HUES48 (cell line): ENCODE measurements around the gene GOSR2.

ENCODE experiments used
- H3K27ac ChIP-seq: one replicate; pipeline ENCODE4 v1.7.0; 2013; ENCODE audit warnings: low read depth, low read length, inconsistent platforms
- H3K27me3 ChIP-seq: 2 replicates; pipeline ENCODE4 v1.6.1; 2013; ENCODE audit warnings: mild to moderate bottlenecking, low read length; ENCODE audit not compliant: control insufficient read depth, insufficient read depth
- H3K36me3 ChIP-seq: 2 replicates; pipeline ENCODE4 v1.6.1; 2013; ENCODE audit warnings: low read length; ENCODE audit not compliant: control insufficient read depth, insufficient read depth
- H3K4me1 ChIP-seq: 2 replicates; pipeline ENCODE4 v1.6.1; 2013; ENCODE audit warnings: mild to moderate bottlenecking, low read length; ENCODE audit not compliant: control insufficient read depth, insufficient read depth
- H3K4me3 ChIP-seq: 2 replicates; pipeline ENCODE4 v1.5.1; 2013; ENCODE audit warnings: mild to moderate bottlenecking, low read depth, low read length
- H3K9ac ChIP-seq: 2 replicates; pipeline ENCODE4 v1.6.1; 2013; ENCODE audit warnings: mild to moderate bottlenecking, low read depth, low read length, moderate library complexity
- H3K9me3 ChIP-seq: 2 replicates; pipeline ENCODE4 v1.6.1; 2013; ENCODE audit warnings: low read length; ENCODE audit not compliant: control insufficient read depth, insufficient read depth

GOSR2 gene

DNA sequence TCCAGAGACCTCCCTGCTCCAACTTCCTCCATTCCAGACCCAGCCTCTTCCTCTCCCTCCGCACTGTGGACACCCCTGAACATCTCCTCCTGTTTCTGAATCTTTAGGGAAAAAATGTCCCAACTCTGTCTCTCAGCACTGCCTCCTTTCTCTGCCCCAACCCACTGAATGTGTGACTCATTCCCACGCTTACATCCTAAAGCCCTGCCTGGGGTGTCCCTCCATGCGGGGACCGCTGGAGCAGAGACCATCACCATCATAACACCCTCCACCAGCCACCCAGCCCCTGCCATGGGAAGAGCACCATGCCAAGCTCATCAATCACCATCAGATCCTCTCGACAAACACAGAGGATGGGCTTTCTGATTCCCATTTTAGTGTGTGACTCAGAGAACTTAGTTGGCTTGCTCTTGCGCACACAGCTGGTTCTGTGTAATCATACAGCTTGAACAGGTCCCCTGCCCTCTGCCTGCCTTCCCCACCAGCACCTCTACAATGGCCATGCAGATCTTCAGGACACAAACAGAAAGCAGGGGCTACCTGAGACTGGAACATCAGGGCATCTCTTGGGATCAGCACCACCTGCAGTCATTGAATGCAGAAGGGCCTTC is 45.4 kb downstream of the GOSR2 start:
- no peaks in the 10 kb centered on the region for H3K4me1 ChIP-seq
- no peaks in the 10 kb centered on the region for H3K36me3 ChIP-seq
- no peak overlapping the region for H3K9ac ChIP-seq
- no peaks in the 10 kb centered on the region for H3K9me3 ChIP-seq
- H3K27ac ChIP-seq = no peak overlapping the region
- no peaks in the 10 kb centered on the region for H3K27me3 ChIP-seq
- H3K4me3 ChIP-seq = no peak overlapping the region

DNA sequence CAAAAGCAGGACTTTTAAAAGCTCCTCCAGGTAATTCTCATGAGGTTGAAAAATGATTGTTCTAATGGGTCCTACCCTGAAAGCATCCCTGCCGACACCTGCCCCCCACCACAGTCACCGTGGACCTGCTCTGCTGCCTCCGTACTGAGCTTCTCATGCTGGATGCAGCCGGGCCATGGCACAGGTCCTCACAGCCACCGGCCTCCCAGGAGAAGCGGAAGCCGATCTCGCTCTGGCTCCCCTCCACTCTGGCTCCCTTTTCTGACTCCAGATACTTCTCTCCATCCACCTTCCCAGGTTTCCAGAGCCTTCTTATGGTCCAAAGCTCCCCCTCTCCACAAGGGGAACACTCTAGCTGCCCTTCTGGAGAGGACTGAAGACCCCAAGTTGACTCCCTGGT is 45.9 kb downstream of the GOSR2 start:
- H3K27me3 ChIP-seq = no peaks in the 10 kb centered on the region
- no peak overlapping the region for H3K4me3 ChIP-seq
- H3K27ac ChIP-seq = no peak overlapping the region
- H3K9me3 ChIP-seq = no peaks in the 10 kb centered on the region
- no peak overlapping the region for H3K9ac ChIP-seq
- H3K4me1 ChIP-seq = no peaks in the 10 kb centered on the region
- no peaks in the 10 kb centered on the region for H3K36me3 ChIP-seq

DNA sequence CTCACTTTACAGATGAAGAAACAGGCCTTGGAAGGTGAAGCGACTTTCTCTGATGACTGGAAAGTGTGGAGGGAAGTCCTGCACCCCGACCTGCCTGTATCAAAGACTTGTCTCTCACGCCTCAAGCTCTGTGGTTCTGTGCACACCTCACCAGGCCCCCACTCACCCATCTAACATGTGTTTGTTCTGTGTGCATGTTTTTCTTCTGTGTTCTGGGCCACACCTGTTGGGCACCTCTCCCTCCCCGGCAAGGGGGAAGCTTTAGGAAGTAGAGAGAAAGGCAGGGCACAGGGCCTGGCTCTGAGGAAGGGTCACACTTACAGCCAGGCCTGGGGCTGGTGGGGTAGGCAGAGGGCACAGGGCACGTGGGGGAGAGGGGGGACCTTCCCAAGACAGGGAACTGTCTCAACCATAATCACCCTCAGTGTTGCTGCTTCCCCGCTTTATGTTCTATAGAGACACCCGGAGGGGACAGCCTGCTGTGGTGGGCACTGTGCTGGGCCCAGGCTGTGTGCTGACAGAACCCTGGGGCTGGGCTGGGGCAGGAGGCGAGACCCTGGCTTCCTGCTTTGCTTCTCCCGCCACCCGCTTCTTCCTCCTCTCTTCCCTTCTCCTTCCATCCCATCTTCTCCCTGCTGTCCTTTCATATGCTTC is 48.8 kb downstream of the GOSR2 start:
- Histone ChIP-seq H3K36me3 (no peaks in the 10 kb centered on the region), H3K9me3 (no peaks in the 10 kb centered on the region), H3K4me3 (no peak overlapping the region), H3K27ac (no peak overlapping the region), H3K9ac (no peak overlapping the region), H3K27me3 (peaks cover 3% of the 10 kb centered on the region), H3K4me1 (peaks cover 4% of the 10 kb centered on the region)

DNA sequence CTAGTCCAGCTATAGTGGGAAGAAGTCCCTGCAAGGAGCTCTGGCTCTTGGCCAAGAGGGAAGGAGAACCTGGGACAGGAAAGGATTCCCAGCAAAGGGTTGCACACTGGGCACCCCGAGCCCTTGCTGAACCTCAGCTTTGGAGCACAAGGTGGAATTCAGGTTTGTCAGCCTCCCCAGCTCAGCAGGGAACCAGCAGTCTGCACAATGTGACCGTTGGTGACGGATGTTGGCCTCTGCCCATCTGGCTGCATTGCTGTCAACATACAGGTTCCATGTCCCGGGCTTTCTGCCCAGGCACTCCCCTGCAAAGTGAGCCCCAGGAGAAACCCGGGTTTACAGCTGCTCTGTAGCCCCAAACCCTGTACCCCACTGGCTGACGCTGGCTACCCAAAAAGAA is 49.4 kb downstream of the GOSR2 start:
- Histone ChIP-seq H3K9ac (no peak overlapping the region), H3K36me3 (no peaks in the 10 kb centered on the region), H3K4me3 (no peak overlapping the region), H3K4me1 (peaks cover 10% of the 10 kb centered on the region), H3K27me3 (peaks cover 8% of the 10 kb centered on the region), H3K9me3 (no peaks in the 10 kb centered on the region), H3K27ac (no peak overlapping the region)

DNA sequence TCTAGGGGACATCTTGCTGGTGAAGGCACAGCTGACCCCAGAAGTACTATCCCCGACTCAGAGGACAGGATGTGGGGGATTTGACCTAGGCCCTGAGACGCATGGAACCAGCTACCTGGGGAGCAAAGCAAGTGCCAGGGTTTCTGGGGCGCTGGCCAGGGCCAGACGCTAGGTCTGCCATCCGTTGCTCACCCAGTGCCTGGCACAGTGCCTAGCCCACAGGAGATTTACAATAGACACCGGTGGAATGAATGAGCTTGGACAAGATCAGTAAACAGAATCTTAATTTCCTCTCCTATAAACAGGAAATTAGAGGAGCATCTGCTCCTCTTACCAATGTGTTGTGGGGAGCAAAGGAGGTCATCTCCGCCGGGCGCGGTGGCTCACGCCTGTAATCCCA is 51.1 kb downstream of the GOSR2 start:
- Histone ChIP-seq H3K36me3 (no peaks in the 10 kb centered on the region), H3K27ac (no peak overlapping the region), H3K4me3 (no peak overlapping the region), H3K27me3 (peaks cover 24% of the 10 kb centered on the region), H3K9me3 (no peaks in the 10 kb centered on the region), H3K4me1 (peaks cover 17% of the 10 kb centered on the region), H3K9ac (no peak overlapping the region)

DNA sequence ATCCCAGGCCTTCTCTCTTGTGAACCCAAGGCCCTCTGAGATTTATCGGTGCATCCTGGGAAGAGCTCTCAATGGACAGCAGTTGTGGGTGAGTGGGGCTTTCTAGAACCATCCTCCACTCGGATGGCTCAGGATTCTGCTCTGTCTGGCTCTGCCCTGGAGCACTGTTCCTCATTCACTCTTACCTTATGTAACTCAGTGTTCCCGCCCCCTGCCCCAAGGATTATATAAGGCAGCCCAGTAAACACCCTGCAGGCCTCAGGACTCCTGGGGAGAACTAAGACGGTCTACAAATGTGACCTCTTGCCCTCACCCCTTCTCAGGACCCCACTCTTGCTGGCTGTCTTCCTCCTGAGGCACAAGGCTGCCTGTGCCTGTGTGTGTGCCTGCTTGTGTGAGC is 52.3 kb downstream of the GOSR2 start:
- no peaks in the 10 kb centered on the region for H3K36me3 ChIP-seq
- H3K27me3 ChIP-seq = peaks cover 36% of the 10 kb centered on the region

DNA sequence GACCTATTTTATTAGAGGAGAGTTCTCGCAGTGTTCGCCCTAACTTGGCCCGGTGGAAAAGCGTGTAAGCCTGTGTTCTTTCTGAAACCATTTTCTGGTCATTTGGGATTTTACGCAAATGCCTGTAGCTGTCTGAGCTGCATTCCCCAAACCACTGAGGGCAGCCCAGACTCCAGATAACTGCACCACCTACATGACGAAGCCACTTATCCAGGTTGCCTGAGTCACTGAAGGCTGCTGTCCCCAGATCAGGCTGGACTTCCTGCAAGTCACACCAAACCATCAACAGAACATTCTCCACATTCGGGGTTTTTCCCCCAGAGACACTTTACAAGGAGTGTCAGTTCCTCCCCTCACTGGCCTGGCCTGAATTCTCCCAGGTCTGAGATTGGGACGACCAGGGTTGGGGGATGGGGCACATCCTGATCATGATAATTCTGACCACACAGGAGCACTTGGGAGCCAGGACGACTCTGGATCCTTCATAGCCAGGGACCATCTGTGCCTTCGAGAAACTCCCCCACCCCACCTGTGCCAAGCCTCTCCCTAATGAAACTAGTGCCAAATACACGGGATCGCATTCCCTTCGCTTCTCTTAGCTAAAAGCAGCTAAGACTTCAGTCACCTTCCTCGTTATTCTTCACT is 53.8 kb downstream of the GOSR2 start:
- Histone ChIP-seq H3K36me3 (no peaks in the 10 kb centered on the region), H3K9me3 (no peaks in the 10 kb centered on the region), H3K4me3 (no peak overlapping the region), H3K4me1 (peaks cover 23% of the 10 kb centered on the region), H3K27me3 (peaks cover 44% of the 10 kb centered on the region), H3K27ac (peak overlapping the region; percentile 5), H3K9ac (no peak overlapping the region)

More for the DNA sequence above, 52.3 kb downstream of the GOSR2 start:
- no peak overlapping the region for H3K4me3 ChIP-seq
- no peak overlapping the region for H3K27ac ChIP-seq
- peaks cover 17% of the 10 kb centered on the region for H3K4me1 ChIP-seq
- H3K9ac ChIP-seq = no peak overlapping the region
- no peaks in the 10 kb centered on the region for H3K9me3 ChIP-seq

DNA sequence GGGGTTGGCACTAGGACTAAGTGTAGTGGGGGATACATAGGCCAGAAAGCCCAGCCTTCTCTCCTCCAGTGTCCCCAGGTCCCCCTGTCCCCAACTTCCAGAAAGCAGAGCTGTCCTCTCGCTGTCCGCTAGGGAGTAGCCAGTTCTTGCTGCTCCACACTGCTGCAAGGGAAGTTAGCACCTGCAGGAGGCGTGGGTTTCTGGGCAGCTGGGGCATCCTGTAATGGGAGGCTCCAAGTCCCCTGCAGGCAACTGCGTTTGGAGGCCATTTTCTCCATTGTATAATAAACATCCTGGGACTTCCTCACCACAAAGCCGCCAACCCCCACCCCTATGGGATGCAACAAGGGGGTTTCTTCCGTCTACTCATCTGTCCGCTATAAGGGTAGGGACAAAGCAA is 54.4 kb downstream of the GOSR2 start:
- peak overlapping the region; percentile 57 for H3K4me3 ChIP-seq
- no peaks in the 10 kb centered on the region for H3K36me3 ChIP-seq
- peaks cover 44% of the 10 kb centered on the region for H3K27me3 ChIP-seq
- no peaks in the 10 kb centered on the region for H3K9me3 ChIP-seq
- H3K27ac ChIP-seq = no peak overlapping the region
- H3K4me1 ChIP-seq = peaks cover 26% of the 10 kb centered on the region
- no peak overlapping the region for H3K9ac ChIP-seq

DNA sequence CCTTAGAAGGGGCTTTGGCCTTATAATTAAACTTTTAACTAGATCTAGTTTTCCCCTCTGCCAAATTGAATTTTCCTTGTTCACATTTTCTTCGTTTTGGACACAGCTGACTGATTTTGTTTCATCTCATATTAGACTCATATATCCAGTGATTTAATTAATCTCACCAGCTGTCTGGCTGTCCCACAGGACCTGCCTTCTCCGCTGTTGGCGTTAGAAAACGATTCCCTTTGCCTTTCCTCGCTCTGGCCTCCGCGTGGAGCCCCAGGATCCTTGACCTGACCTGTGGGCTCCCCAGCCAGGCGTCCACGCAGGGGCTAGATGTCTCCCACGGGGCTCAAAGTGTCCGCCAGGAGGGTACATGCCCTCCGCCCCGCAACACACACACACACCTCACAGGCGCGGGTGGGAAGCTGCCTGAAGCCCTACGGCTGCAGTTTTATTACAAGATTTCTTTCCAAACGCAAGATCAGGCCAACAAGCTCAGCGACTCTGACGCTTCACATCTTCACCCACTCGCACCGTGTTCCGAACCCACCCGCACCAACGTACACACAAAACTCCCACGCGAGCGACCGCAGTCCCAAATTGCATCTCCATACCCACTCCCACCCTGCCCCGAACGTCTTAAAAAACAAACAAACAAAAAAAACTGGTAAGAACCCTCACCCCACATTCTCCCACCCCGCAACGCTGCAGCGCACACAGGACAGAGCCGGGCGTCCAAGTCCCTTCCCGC is 55.0 kb downstream of the GOSR2 start:
- no peak overlapping the region for H3K27ac ChIP-seq
- H3K4me3 ChIP-seq = peak overlapping the region; percentile 57
- peaks cover 30% of the 10 kb centered on the region for H3K4me1 ChIP-seq
- H3K9ac ChIP-seq = no peak overlapping the region
- H3K9me3 ChIP-seq = no peaks in the 10 kb centered on the region
- peaks cover 44% of the 10 kb centered on the region for H3K27me3 ChIP-seq
- H3K36me3 ChIP-seq = no peaks in the 10 kb centered on the region

DNA sequence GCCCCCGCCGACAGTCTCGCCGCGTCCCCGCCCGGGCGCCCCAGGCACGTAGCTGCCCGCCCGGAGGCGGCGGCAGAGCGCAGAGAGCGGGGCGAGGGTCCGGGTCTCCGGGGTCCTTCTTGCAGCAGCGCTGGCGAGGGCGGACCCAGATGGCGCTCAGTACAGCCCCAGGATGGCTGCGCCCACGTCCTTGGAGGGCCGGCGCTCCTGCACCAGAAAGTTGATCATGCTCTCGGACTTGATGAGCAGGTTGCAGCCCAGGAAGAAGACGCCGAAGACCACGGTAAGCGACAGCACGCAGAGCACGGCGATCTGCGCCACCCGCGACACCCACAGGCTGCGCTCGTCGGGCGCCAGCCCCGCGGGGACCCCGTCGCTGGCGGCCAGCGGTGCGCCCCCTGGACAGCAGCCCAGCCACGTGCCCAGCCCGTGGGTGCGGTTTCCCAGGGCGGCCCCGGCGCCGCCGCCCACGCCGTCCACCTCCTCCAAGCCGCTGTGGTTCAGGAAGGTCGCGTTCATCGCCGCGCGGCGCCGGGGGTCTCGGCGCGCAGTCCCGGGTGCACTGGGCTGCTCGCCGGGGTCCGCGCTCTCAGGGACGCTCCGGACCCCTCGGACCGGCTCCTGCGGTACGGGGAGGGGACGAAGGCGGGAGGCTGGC is 55.7 kb downstream of the GOSR2 start:
- Histone ChIP-seq H3K36me3 (no peaks in the 10 kb centered on the region), H3K27ac (no peak overlapping the region), H3K9me3 (no peaks in the 10 kb centered on the region), H3K9ac (no peak overlapping the region), H3K27me3 (peaks cover 44% of the 10 kb centered on the region), H3K4me3 (peak overlapping the region; percentile 57), H3K4me1 (peaks cover 30% of the 10 kb centered on the region)
